Panc1 (cell line): Measurements from ENCODE around the gene KIF26A. TPM values are rescaled to one million over a fixed set of nuclear protein-coding genes. Genes with fewer than 3 reads are reported as not detected.

Source experiments
- ATAC-seq: fragments of 200-7000 bp; cut with Tn5 transposase; 2 replicates; pipeline ENCODE4 v1.9.1; 2020; ENCODE audit warnings: mild to moderate bottlenecking, moderate library complexity
- BruUV-seq: library from RNA; stranded (reverse); fragments of 400-500 nt; replicated peaks from 2 replicates; lab custom pipeline; 2021; lab: Mats Ljungman, UMichigan
- CTCF ChIA-PET: fragments of 300-600 bp; sonication (Branson Sonifier 250); formaldehyde crosslinking; loops from one replicate; lab custom pipeline; 2022; ENCODE audit warnings: antibody characterized with exemption; lab: Charles Lee
- POLR2A ChIA-PET: fragments of 300-600 bp; sonication (Branson Sonifier 250); formaldehyde crosslinking; loops from one replicate; lab custom pipeline; 2022; ENCODE audit warnings: antibody characterized with exemption; lab: Charles Lee
- DNase-seq: peaks from one replicate; pipeline ENCODE4 v3.0.0-alpha.2; 2010; ENCODE audit warnings: low read depth, low spot score
- H3K27ac ChIP-seq: 2 replicates; pipeline ENCODE4 v1.5.1; 2011; ENCODE audit warnings: mild to moderate bottlenecking, low read length, inconsistent platforms
- H3K27me3 ChIP-seq: fragments of 200-500 bp; sonication (Bioruptor generic); 2 replicates; pipeline ENCODE4 v1.6.0; 2014; ENCODE audit warnings: low read length, inconsistent platforms; ENCODE audit not compliant: control insufficient read depth, insufficient read depth
- H3K36me3 ChIP-seq: fragments of 200-500 bp; sonication (Bioruptor generic); 2 replicates; pipeline ENCODE4 v1.5.1; 2014; ENCODE audit warnings: inconsistent platforms, mild to moderate bottlenecking, low read length, moderate library complexity; ENCODE audit not compliant: control insufficient read depth, insufficient read depth
- H3K4me1 ChIP-seq: 2 replicates; pipeline ENCODE4 v1.5.1; 2011; ENCODE audit warnings: inconsistent platforms, mild to moderate bottlenecking, low read length, moderate library complexity; ENCODE audit not compliant: control insufficient read depth, insufficient read depth
- H3K4me3 ChIP-seq, 2 experiments: 2 replicates each; pipeline ENCODE4 v1.5.1; 2011 to 2012; ENCODE audit warnings: low read depth in 2 of 2, low read length in 2 of 2, mild to moderate bottlenecking in 2 of 2, inconsistent platforms in 1 of 2, moderate library complexity in 1 of 2
- H3K9me3 ChIP-seq: fragments of 200-500 bp; sonication (Bioruptor generic); 2 replicates; pipeline ENCODE4 v1.5.1; 2014; ENCODE audit warnings: low read depth, mild to moderate bottlenecking, inconsistent platforms, low read length, moderate library complexity; ENCODE audit not compliant: control insufficient read depth, insufficient read depth
- POLR2AphosphoS5 ChIP-seq: IDR thresholded peaks from 2 replicates; pipeline ENCODE4 v1.6.1; 2012; ENCODE audit warnings: mild to moderate bottlenecking, low read depth, low read length, moderate library complexity
- REST ChIP-seq, 2 experiments: IDR thresholded peaks; 2 replicates each; pipeline ENCODE4 v1.6.1; 2011 to 2012; ENCODE audit warnings: low read depth in 2 of 2, control low read depth in 1 of 2, low read length in 1 of 2, mild to moderate bottlenecking in 1 of 2, moderate library complexity in 1 of 2; ENCODE audit not compliant: insufficient read depth in 1 of 2
- SIN3A ChIP-seq: IDR thresholded peaks from 2 replicates; pipeline ENCODE4 v1.6.1; 2012; ENCODE audit warnings: low read depth, mild to moderate bottlenecking, low read length, moderate library complexity, borderline replicate concordance; ENCODE audit not compliant: insufficient read depth
- TCF7L2 ChIP-seq: IDR thresholded peaks from 2 replicates; pipeline ENCODE4 v1.6.1; 2011; ENCODE audit warnings: mild to moderate bottlenecking, low read depth, low read length, inconsistent platforms
- in situ Hi-C: cut with HindIII; loops from 2 replicates; pipeline ENCODE4 v1.10.0; 2016; ENCODE audit warnings: low sequenced_read_pairs, low pct_unique_long_range_greater_than_20kb
- intact Hi-C: fragments of 100-400 bp; cut with micrococcal nuclease; formaldehyde crosslinking; loops from one replicate; pipeline ENCODE4 v1.10.0; 2022; ENCODE audit not compliant: unreplicated experiment
- total RNA-seq: library from RNA; stranded (reverse); gene quantifications from one replicate; pipeline ENCODE4 v1.2.1, GENCODE V29; 2021; ENCODE audit not compliant: unreplicated experiment
- TF ChIP-seq, protein P1 (sequence below): fragments of 450-650 bp; IDR thresholded peaks from 2 replicates; pipeline ENCODE4 v1.5.1; 2017; ENCODE audit warnings: mild to moderate bottlenecking

Gene KIF26A
- total RNA-seq, 1 experiment from 2014 or later = 4.4 TPM

GRCh38 chr14:104099096-104100041 lies 39.0 kb upstream of the KIF26A start:
- TF ChIP-seq REST (IDR thresholded peaks at IDR 0.05; ENCODE audit: insufficient read depth in 1 of 2, low read depth in 2 of 2, low read length in 1 of 2) (no peak), SIN3A (no peak), POLR2AphosphoS5 (no peak), TCF7L2 (no peak)
- Histone ChIP-seq H3K9me3 (no peaks in the 10 kb centered on the region), H3K27me3 (no peaks in the 10 kb centered on the region), H3K4me1 (no peaks in the 10 kb centered on the region; the same call in 1 of the 2 replicates), H3K27ac (no peak overlapping the region), H3K4me3 (no peak overlapping the region), H3K36me3 (no peaks in the 10 kb centered on the region)
- ATAC-seq (no peak), DNase-seq (no peak)
- intact Hi-C loops (no loop called here), in situ Hi-C loops (no loop called here)
- ChIA-PET CTCF (no interaction called here), POLR2A (no interaction called here)
- no TSS peak for BruUV-seq

DNA sequence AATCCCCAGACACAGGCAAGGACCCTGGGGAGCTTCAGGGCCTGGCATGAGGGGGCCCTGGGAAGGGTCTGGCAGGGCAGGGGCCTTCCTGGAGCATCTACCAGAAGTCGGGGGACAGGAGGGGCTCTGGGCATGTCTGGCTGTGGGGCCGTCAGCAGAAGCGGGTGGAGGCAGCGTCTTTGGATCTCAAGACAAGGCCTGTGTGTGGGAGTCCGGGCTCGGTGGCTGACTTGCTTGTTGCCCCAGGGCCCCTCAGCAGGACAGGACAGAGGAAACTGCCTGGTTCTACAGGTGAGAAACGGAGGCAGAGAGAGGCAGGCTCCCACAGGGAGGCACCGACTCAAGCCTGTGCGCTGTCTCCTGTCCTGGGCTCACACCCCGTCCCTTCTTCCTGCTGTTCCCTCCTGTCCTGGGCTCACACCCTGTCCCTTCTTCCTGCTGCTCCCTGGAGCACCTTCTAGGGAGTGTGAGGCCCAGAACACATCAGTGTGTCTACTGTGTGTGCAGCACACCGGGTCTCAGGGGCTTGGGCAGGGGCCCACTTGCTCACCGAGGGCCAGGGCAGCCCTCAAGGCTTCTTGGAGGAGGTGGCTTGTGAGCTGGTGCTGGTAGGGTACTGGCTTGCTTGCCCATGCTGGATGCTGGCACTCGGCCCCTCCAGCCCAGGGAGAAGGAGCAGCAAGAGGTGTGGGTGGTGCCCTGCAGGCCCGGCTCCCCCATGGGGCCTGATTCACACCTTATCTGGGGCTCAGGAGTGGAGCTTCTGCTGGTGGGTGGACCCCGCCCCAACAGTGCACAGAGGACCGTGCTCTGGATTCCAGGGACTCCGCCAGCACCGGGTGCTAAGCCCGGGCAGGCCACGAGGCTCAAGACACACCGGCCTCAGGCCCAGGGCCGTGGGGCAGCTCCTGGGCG lies 38.0 kb upstream of the KIF26A start:
- Histone ChIP-seq H3K4me1 (no peaks in the 10 kb centered on the region), H3K27ac (no peak overlapping the region), H3K4me3 (no peak overlapping the region), H3K36me3 (no peaks in the 10 kb centered on the region), H3K27me3 (no peaks in the 10 kb centered on the region), H3K9me3 (no peaks in the 10 kb centered on the region)
- ChIA-PET CTCF (no interaction called here), POLR2A (no interaction called here)
- TF ChIP-seq POLR2AphosphoS5 = no peak
- no peak for TF ChIP-seq TCF7L2
- TF ChIP-seq SIN3A = no peak
- no peak for TF ChIP-seq REST (IDR thresholded peaks at IDR 0.05; ENCODE audit: insufficient read depth in 1 of 2, low read depth in 2 of 2, low read length in 1 of 2)
- TF ChIP-seq, protein P1, sequence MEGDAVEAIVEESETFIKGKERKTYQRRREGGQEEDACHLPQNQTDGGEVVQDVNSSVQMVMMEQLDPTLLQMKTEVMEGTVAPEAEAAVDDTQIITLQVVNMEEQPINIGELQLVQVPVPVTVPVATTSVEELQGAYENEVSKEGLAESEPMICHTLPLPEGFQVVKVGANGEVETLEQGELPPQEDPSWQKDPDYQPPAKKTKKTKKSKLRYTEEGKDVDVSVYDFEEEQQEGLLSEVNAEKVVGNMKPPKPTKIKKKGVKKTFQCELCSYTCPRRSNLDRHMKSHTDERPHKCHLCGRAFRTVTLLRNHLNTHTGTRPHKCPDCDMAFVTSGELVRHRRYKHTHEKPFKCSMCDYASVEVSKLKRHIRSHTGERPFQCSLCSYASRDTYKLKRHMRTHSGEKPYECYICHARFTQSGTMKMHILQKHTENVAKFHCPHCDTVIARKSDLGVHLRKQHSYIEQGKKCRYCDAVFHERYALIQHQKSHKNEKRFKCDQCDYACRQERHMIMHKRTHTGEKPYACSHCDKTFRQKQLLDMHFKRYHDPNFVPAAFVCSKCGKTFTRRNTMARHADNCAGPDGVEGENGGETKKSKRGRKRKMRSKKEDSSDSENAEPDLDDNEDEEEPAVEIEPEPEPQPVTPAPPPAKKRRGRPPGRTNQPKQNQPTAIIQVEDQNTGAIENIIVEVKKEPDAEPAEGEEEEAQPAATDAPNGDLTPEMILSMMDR = no peak
- BruUV-seq = no TSS peak
- DNase-seq = no peak
- intact Hi-C loops = no loop called here
- ATAC-seq = no peak
- in situ Hi-C loops = no loop called here
